Measurements from ENCODE around the gene SPAAR.
A peak's percentile ranks its signal among the peaks of the same experiment; 100 is the strongest.
"Not testable (repeated sequence)": the region's sequence is repeated elsewhere in the genome, so short reads cannot be mapped to it uniquely, and the experiment has no call there.

The SPAAR gene

GRCh38 chr9:35869621-35870216, 39.6 kb upstream of the SPAAR start:
- no peak for DNase-seq (ENCODE audit: low read depth, low spot score)
- H3K4me3 ChIP-seq: no peak overlapping the region
- H3K9me3 ChIP-seq (ENCODE audit: low read depth, low read length): no peaks in the 10 kb centered on the region
- no peak overlapping the region for H3K9ac ChIP-seq (ENCODE audit: insufficient read length)
- no peaks in the 10 kb centered on the region for H3K36me3 ChIP-seq (ENCODE audit: insufficient read depth, low read length)
- H3K27ac ChIP-seq: no peak overlapping the region
- no peak for TF ChIP-seq EZH2 (IDR thresholded peaks at IDR 0.05)
- TF ChIP-seq POLR2AphosphoS5 (IDR thresholded peaks at IDR 0.05; ENCODE audit: borderline replicate concordance, low read depth, low read length): no peak
- TF ChIP-seq FOXP2 (optimal IDR thresholded peaks at IDR 0.05; ENCODE audit: control extremely low read depth, extremely low read length, insufficient read depth): no peak

DNA sequence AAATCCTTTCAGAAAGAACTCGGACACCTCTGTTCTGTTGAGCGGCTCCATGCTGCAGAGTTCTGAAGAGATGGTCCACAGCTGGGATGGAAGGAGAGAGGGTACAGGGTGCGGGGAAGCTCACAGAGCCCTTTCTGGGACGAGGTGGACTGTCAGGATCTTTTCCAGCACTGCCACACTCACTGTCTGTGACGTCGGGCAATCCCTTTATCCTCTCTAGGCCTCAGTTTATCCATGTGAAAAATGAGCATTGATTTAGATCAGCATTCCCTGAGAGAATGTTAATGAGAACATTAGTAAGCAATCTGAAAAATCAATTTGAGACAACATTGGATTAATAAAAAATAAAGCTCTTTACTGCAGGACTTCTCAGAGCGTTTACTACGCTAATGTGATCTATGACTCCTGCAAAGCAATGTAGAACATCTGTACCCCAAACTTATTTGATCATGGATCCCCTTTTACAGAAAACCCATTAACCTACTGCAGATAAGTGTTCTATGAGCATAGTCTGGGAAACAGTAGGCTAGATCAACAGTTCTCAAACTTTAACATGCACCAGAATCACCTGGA, 38.9 kb upstream of the SPAAR start, which contains the start of gene OR13J1:
Gene OR13J1, minus strand, starts transcription at position 51 of the 573 bp plus-strand sequence. Its CDS starts 0 bp downstream, at position 51.
- no peak within 1 kb of the TSS for H3K27ac ChIP-seq
- DNase-seq (ENCODE audit: low read depth, low spot score): no peak
- H3K9me3 ChIP-seq (ENCODE audit: low read depth, low read length): no peaks in the 10 kb centered on the region
- no peak within 1 kb of the TSS for H3K9ac ChIP-seq (ENCODE audit: insufficient read length)
- TF ChIP-seq EZH2 (IDR thresholded peaks at IDR 0.05) (no peak), FOXP2 (optimal IDR thresholded peaks at IDR 0.05; ENCODE audit: control extremely low read depth, extremely low read length, insufficient read depth) (no peak), POLR2AphosphoS5 (IDR thresholded peaks at IDR 0.05; ENCODE audit: borderline replicate concordance, low read depth, low read length) (no peak)
- H3K4me3 ChIP-seq: no peak within 1 kb of the TSS
- H3K36me3 ChIP-seq (ENCODE audit: insufficient read depth, low read length): no peaks in the 10 kb centered on the region

- Histone ChIP-seq H3K9ac (ENCODE audit: insufficient read length) (no peak overlapping the region), H3K4me3 (no peak overlapping the region), H3K27ac (no peak overlapping the region), H3K9me3 (ENCODE audit: low read depth, low read length) (peaks cover 4% of the 10 kb centered on the region; the same call in 1 of the 2 replicates), H3K36me3 (ENCODE audit: insufficient read depth, low read length) (no peaks in the 10 kb centered on the region)
- DNase-seq (ENCODE audit: low read depth, low spot score): no peak
- no peak for TF ChIP-seq POLR2AphosphoS5 (IDR thresholded peaks at IDR 0.05; ENCODE audit: borderline replicate concordance, low read depth, low read length)
- no peak for TF ChIP-seq FOXP2 (optimal IDR thresholded peaks at IDR 0.05; ENCODE audit: control extremely low read depth, extremely low read length, insufficient read depth)
- TF ChIP-seq EZH2 (IDR thresholded peaks at IDR 0.05): no peak
Measured at GRCh38 chr9:35871545-35871944, 37.7 kb upstream of the SPAAR start.

DNA sequence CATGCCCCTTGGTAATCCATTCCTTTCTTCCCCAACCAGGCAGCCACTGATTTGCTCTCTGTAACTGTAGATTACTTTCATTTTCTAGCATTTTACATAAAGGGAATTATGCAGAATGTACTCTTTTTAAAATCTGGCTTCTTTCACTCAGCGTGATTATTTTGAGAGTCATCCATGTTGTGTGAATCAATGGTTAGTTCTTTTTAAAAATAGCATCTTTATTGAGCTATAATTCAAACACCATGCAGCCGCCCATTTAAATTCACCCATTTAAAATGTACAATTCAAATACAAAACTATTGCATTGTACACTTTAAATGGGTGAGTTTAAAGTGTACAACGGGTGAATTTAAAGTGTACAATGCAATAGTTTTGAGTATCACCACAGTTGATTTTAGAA, 36.8 kb upstream of the SPAAR start:
- Histone ChIP-seq H3K9me3 (ENCODE audit: low read depth, low read length) (peaks cover 6% of the 10 kb centered on the region; the same call in 1 of the 2 replicates), H3K4me3 (no peak overlapping the region), H3K9ac (ENCODE audit: insufficient read length) (no peak overlapping the region), H3K36me3 (ENCODE audit: insufficient read depth, low read length) (no peaks in the 10 kb centered on the region), H3K27ac (no peak overlapping the region)
- TF ChIP-seq FOXP2 (optimal IDR thresholded peaks at IDR 0.05; ENCODE audit: control extremely low read depth, extremely low read length, insufficient read depth): no peak
- TF ChIP-seq EZH2 (IDR thresholded peaks at IDR 0.05): no peak
- TF ChIP-seq POLR2AphosphoS5 (IDR thresholded peaks at IDR 0.05; ENCODE audit: borderline replicate concordance, low read depth, low read length): no peak
- DNase-seq (ENCODE audit: low read depth, low spot score): no peak

- DNase-seq (ENCODE audit: low read depth, low spot score): peak; percentile 26
- no peaks in the 10 kb centered on the region for H3K36me3 ChIP-seq (ENCODE audit: insufficient read depth, low read length)
- H3K4me3 ChIP-seq: no peak overlapping the region
- TF ChIP-seq POLR2AphosphoS5 (IDR thresholded peaks at IDR 0.05; ENCODE audit: borderline replicate concordance, low read depth, low read length) (no peak), FOXP2 (optimal IDR thresholded peaks at IDR 0.05; ENCODE audit: control extremely low read depth, extremely low read length, insufficient read depth) (no peak), EZH2 (IDR thresholded peaks at IDR 0.05) (no peak)
- no peaks in the 10 kb centered on the region for H3K9me3 ChIP-seq (ENCODE audit: low read depth, low read length)
- no peak overlapping the region for H3K9ac ChIP-seq (ENCODE audit: insufficient read length)
- H3K27ac ChIP-seq: no peak overlapping the region
Measured at GRCh38 chr9:35882263-35882848, 26.9 kb upstream of the SPAAR start.

DNA sequence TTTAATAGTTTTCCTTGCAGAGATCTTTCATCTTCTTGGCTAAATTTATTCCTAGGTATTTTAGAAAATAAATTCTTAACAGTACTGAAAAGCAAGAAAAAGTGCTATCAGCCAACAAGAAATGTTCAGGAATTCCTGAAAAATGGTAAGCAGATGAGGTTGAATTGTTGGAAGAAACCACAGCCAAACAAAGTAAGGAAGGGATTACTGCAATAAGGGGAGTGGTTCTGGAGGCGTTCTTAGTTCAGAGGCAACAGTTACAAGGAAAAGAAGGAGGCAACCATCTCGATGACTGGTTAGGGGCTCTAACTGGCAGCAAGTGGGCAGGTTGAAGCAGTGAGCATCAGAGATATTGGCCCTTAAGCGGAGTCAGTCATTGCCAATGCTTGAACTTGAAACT, 26.3 kb upstream of the SPAAR start:
- no peaks in the 10 kb centered on the region for H3K9me3 ChIP-seq (ENCODE audit: low read depth, low read length)
- no peak overlapping the region for H3K9ac ChIP-seq (ENCODE audit: insufficient read length)
- no peak for TF ChIP-seq EZH2 (IDR thresholded peaks at IDR 0.05)
- H3K36me3 ChIP-seq (ENCODE audit: insufficient read depth, low read length): no peaks in the 10 kb centered on the region
- no peak for DNase-seq (ENCODE audit: low read depth, low spot score)
- H3K4me3 ChIP-seq: no peak overlapping the region
- no peak overlapping the region for H3K27ac ChIP-seq

DNA sequence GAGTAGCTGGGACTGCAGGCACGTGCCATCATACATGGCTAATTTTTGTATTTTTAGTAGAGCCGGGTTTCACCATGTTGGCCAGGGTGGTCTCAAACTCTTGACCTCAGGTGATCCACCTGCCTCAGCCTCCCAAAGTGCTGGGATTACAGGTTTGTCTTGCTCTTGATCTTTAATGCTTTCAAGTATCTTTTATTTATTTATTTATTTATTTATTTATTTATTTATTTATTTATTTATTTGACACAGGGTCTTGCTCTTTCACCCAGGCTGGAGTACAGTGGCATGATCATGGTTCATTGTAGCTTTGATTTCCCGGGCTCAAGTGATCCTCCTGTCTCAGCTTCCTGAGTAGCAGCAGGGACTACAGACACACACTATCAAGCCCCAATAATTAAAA, 24.4 kb upstream of the SPAAR start:
- not testable (repeated sequence) for H3K9me3 ChIP-seq (ENCODE audit: low read depth, low read length); H3K36me3 ChIP-seq (ENCODE audit: insufficient read depth, low read length); H3K27ac ChIP-seq; H3K4me3 ChIP-seq; DNase-seq (ENCODE audit: low read depth, low spot score); H3K9ac ChIP-seq (ENCODE audit: insufficient read length)

- DNase-seq (ENCODE audit: low read depth, low spot score): no peak
- Histone ChIP-seq H3K4me3 (no peak overlapping the region), H3K9me3 (ENCODE audit: low read depth, low read length) (no peaks in the 10 kb centered on the region), H3K27ac (no peak overlapping the region), H3K9ac (ENCODE audit: insufficient read length) (no peak overlapping the region), H3K36me3 (ENCODE audit: insufficient read depth, low read length) (no peaks in the 10 kb centered on the region)
- no peak for TF ChIP-seq POLR2AphosphoS5 (IDR thresholded peaks at IDR 0.05; ENCODE audit: borderline replicate concordance, low read depth, low read length)
- no peak for TF ChIP-seq FOXP2 (optimal IDR thresholded peaks at IDR 0.05; ENCODE audit: control extremely low read depth, extremely low read length, insufficient read depth)
- TF ChIP-seq EZH2 (IDR thresholded peaks at IDR 0.05): no peak
Measured at GRCh38 chr9:35891646-35892045, 17.6 kb upstream of the SPAAR start.

DNA sequence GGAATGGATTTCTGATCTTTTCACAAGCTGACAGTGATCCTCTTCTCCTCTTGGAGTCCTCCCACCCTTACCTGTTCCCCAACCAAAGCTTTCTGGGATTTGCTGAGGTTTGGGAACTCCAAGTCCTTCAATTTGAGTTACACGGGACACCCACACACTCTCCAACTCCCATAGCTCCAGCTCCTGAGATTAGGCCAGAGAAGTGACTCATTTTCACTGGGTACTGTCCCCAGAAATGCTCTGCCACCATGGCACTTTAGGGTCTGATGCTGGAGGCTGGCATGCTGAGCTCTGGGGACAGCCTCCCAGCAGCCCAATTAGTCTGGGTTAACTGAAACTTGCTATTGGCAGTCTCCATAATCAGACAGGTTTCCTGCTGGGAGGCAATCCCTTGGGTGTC, 17.2 kb upstream of the SPAAR start:
- Histone ChIP-seq H3K27ac (no peak overlapping the region), H3K36me3 (ENCODE audit: insufficient read depth, low read length) (no peaks in the 10 kb centered on the region), H3K9me3 (ENCODE audit: low read depth, low read length) (no peaks in the 10 kb centered on the region), H3K9ac (ENCODE audit: insufficient read length) (no peak overlapping the region), H3K4me3 (no peak overlapping the region)
- no peak for DNase-seq (ENCODE audit: low read depth, low spot score)
- TF ChIP-seq EZH2 (IDR thresholded peaks at IDR 0.05) (no peak), POLR2AphosphoS5 (IDR thresholded peaks at IDR 0.05; ENCODE audit: borderline replicate concordance, low read depth, low read length) (no peak), FOXP2 (optimal IDR thresholded peaks at IDR 0.05; ENCODE audit: control extremely low read depth, extremely low read length, insufficient read depth) (no peak)

Measured in SK-N-MC (cell line).